ENCODE measurements around the gene DNAH6.
A peak's percentile ranks its signal among the peaks of the same experiment; 100 is the strongest.

Gene DNAH6

DNA sequence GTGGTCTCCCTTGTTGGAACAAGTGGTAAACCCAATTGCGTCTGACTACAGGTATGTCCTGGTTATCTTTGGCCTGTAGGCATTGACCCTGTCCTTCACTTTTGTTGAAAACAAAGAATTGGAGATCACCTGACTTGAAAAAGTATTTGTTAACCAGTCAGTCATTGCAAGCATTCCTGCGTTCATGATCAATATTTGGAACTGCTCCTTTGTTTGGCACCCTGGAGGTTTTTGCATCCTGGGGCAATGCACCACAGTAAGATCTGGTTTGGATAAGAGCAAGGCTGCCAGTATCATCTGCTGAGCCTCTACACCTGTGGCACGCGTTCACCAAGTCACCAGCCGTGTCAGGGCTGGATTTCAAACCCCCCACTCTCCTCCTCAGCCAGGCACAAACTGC is 115.7 kb downstream of the DNAH6 start:
- no peak for DNase-seq

DNA sequence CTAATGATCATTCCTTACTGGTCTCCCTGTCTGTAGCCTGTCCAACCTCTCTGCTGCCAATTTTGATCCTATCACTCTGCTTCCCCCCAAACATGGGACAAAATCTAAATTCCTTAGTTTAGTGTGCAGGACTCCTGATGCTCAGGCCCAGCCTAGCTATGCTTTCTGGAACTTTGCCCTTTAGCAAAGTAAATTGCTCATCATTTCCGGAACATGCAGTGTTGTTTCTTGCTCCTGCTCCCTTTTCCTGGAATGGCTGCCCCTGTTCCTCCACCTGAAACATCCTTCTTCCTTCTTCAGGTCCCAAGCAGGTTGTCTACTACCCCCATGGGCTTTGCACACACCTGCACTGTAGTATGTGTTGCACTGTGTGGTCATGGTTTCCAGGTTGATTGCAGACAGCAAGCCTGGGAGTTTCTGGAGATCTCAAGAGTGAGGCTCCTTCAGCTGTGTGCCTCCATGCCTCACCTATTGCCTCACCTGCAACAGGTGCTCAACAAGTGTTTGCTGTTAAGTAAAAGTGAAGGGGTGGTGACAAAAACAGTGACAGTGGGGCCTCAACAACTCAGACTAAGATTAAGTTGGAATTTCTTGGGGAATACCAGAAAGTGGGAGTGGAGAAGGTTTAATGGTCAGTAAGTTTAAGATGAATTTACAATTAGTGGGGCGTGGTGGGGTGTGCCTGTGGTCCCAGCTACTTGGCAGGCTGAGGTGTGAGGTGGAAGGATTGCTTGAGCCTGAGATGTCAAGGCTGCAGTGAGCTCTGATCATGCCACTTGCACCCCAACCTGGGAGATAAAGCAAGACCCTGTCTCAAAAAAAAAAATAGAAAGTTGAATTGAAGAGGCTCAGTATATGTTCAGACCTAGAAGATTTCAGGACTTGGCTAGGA is 120.0 kb downstream of the DNAH6 start:
- DNase-seq: no peak

DNA sequence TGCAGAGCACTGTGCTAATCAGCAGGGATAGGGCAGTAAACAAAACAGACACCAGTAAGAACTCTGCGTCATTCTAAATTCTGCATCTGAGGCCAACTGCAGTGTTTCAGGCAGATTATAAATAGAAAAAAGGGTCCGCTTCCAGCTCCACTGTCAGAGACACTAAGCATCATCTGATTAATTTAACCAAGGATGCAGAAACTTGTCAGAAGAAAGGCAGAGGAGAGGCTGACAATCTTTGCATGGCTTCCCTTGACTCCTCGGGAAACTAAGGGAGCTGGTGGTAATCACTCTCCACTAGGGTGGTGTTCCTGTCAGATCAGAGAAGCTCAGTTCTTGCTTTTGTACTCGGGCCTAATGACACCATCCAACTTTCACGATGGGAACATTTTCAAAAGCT is 123.5 kb downstream of the DNAH6 start:
- DNase-seq: no peak

DNA sequence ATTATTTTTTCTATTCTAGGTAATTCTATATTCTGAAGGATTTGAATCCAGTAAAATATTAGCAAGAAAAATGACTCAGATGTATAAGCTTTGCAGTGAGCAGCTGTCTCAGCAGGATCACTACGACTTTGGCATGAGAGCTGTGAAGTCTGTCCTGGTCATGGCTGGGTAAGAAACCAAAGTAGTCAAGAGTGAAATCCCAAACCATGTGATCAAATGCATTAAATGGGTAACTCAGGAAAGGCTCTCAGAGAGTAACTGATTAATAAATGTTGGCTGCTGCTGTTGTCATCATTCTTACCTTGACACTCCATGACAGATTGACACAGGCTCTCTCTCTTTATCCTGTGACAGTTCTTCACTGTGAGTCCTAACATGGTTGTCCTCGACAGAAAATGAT is 124.1 kb downstream of the DNAH6 start:
- no peak for DNase-seq

DNA sequence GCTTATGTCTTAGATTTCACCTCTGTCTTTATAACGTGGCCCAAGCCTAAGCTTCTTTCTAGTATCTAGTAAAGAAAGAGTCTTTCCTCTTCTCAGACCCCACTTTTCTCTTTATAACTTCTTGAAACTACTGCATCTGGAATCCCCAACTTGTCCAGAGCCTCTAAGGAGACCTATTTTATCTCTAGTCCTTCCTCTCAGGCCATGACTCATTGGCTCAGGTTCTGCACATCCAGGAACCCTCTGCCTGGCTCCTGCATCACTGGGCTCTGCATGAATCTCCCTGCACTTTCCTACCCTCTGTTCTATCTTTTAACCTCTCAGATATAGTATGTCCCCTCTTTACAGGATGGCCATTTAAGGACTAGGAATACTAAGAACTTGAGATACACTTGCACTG is 124.7 kb downstream of the DNAH6 start:
- DNase-seq: no peak

DNA sequence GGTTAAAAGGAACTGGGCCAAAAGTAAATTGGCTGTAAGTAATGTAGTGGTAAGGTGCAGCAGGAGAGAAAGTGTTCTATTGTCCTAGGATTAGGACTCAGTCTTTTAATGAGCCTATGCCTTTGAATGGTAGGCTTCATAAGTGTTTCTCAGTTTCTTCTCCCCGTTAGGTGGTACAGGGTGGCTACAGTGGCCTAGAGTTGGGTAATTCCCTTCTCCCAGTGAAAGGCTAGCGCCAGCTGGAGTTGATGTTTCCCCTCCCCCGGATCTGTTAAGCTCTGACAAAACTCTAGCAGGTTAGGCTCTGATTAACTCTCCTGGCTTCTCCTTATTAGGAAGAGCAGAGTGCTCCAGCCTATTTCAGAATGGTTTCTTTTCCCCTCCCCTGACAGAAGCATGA is 127.7 kb downstream of the DNAH6 start:
- DNase-seq: no peak

DNA sequence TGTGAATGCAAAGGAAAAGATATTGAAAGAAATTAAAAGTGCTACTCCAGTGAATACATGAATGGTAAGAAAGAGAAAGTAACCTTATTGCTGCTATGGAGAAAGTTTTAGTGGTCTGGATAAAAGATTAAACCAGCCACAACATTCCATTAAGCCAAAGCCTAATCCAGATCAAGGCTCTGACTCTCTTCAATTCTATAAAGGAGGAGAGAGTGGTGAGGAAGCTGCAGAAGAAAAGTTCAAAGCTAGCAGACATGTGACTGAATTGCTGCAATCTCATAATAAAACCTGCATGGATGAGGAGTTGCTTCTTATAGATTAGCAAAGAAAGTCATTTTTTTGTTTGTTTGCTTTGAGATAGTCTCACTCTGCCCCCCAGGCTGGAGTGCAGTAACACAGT is 130.2 kb downstream of the DNAH6 start:
- DNase-seq: no peak

DNA sequence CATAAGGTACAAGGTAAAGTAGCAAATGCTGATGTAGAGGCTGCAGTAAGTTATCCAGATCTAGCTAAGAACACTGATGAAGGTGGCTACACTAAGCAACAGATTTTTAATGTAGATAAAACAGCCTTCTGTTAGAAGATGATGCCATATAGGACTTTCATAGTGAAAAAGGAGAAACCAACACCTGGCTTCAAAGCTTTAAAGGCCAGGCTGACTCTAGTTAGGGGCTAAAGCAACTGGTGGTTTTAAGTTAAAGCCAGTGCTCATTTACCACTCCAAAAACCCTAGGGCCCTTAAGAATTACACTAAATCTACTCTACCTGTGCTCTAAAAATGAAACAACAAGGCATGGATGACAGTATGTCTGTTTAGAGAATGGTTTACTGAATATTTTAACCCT is 131.0 kb downstream of the DNAH6 start:
- DNase-seq: no peak

DNA sequence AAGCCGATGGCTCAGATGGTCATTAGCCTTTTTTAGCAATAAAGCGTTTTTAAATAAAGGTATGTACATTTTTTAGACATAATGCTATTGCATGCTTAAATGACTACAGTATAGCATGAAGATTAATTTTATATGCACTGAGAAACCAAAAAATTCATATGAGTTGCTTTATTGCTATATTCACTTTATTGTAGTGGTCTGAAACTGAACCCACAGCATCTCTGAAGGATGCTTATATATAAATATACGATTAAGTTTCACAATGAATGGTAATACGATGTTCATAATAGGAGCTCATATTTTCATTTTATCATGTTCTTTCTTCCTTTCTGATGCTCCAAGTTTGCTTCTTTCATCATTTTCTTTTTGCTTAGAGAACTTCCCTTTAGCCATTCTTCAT is 132.8 kb downstream of the DNAH6 start:
- no peak for DNase-seq

DNA sequence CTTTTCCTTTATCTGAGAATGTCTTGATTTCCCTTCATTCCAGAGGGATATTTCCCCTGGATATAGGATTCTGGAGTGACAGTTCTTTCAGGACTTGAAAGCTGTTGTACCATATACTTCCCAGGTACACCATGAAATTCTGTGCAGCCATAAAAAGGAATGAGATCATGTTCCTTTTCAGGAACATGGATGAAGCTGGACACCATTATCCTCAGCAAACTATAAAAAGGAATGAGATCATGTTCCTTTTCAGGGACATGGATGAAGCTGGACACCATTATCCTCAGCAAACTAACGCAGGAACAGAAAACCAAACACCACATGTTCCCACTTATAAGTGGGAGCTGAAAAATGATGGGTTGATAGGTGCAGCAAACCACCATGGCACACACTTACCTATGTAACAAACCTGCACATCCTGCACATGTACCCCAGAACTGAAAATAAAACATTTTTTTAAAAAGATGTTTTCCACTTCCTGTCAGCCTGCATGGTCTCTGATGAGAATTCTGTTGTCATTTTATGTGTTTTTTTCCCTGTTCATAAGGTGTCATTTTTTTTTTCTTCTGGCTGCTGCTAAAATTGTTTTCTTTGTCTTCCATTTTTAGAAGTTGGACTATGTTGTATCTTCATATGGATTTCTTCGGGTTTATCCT is 133.3 kb downstream of the DNAH6 start:
- DNase-seq: no peak

DNA sequence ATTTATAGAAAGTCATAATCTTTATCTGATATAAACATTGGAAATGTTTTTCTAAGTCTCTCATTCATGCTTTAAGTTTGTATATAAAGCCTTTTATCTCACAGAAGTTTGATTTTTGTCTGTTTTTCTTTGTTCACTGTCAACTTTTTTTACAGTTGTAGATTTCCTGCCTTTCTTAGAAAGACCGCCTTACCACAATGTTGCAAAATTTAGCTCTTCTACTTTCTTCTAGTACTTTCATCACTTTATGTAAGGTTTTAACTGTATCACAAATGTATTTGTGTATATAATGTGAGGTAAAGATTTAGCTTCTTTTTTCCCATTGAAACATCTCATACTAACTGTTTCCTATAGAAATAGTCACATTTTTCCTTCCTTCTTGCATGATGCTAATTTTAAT is 136.1 kb downstream of the DNAH6 start:
- DNase-seq: no peak

DNA sequence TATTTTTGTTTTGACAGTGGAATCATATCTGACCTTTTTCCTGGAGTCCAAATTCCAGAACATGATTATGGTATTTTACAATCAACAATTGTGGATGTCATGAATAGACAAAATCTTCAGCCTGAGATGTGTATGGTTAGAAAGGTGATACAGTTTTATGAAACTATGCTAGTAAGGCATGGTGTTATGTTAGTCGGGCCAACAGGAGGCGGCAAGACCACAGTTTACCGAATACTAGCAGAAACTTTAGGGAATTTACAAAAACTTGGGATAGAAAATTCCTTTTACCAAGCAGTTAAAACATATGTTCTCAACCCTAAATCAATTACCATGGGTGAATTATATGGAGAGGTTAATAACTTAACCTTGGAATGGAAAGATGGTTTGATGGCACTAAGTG is 137.0 kb downstream of the DNAH6 start:
- DNase-seq: no peak

DNA sequence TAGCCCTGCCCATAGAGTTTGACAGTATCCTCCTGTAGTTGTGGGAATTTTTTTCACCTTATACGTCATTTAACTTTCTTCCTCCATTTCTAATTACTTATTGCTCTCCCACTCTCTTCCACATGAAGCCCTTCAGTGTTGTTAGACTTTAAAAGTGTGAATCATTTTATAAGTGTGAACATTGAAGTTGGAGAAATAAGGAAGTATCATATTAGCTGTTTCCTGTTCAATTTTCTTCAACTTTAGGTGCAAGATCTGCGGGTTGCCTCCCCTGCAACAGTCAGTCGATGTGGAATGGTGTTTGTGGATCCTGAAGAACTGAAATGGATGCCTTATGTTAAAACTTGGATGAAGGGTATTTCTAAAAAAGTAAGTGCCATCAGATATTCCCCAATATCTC is 138.1 kb downstream of the DNAH6 start:
- DNase-seq: no peak

DNA sequence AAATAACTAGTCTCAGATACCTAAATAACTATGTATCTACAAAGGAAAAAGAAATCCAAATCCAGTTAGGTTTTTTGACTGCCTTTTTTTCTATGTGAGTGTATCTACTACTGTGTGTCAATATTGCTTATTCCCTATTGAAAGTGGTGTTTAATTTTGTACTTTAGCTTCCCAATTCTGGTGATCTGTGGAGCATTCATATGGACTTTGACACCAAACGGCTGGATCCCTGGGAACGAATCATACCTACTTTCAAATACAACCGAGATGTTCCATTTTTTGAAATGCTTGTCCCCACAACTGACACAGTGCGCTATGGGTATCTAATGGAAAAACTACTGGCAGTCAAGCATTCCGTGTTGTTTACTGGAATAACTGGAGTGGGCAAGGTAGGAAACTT is 152.8 kb downstream of the DNAH6 start:
- DNase-seq: no peak

DNA sequence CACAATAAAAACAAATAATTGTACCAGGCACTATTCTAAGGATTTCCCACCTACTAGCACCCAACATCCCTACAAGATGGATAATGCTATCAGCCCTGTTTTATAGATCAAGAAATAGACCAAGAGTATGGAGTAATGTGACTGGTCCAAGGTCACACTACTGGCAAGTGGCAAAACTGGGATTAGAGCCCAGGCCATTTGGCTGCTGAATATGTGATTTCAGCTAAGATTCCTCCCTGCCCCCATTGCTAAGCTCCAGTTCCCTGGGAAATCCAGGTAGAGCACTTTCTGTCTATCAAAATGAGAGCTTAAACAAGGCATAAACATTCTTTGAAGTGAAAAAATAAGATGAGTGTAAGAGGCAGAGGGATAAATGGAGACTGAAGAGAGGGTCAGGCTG is 157.8 kb downstream of the DNAH6 start:
- DNase-seq: no peak

DNA sequence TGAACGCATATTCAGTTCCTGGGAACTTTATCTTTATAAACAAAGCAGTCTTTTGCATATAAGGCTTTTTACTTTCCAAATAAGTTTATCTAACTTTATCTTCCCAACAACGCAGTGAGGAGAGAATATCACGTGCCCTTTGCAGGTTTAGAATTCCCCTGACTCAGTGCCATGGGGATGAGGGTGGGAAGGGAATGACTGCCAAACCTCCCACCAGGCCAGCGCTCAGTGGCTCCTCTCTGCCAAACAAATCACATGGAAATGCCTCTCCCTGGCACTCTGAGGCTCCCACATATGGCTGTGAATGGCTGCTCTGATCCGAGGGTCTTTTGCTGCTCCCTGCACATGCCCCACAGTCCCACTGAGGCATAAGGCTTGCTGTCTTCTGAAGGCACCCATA is 158.3 kb downstream of the DNAH6 start:
- no peak for DNase-seq

DNA sequence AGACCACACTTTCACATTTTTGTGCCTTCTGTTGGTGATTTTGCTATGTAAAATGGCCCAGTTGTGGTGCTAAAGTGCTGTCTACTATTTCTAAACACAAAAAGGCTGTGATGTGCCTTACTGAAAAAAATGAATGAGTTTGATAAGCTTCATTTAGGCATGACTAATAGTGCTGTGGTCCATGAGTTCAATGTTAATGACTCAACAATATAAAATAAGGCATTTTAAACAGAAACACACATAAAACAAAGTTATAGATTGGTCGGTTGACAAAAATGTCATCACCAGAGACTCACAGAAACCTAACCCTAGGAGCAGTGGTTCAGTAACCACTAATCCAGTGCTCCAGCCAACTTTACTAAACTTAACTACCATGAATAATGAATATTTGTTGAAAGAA is 160.0 kb downstream of the DNAH6 start:
- DNase-seq: no peak

DNA sequence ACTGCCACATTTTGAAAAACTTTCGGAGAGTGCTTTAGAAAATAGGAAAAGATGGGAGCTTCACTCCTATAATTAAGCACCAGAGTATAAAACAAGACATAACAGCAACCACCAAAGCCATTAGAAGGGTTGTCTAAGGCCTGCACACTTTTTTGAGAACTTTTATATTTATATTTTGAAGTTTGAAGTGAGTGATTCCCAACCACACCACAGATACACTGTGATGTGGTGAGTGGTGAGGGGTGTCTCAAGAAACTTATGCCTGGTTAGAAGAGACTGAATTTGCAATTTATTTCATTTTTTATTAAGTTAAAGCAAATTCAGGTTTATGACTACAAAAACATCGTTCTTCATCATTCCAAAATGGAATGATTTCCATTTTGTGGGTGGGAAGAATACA is 161.9 kb downstream of the DNAH6 start:
- DNase-seq: no peak

DNA sequence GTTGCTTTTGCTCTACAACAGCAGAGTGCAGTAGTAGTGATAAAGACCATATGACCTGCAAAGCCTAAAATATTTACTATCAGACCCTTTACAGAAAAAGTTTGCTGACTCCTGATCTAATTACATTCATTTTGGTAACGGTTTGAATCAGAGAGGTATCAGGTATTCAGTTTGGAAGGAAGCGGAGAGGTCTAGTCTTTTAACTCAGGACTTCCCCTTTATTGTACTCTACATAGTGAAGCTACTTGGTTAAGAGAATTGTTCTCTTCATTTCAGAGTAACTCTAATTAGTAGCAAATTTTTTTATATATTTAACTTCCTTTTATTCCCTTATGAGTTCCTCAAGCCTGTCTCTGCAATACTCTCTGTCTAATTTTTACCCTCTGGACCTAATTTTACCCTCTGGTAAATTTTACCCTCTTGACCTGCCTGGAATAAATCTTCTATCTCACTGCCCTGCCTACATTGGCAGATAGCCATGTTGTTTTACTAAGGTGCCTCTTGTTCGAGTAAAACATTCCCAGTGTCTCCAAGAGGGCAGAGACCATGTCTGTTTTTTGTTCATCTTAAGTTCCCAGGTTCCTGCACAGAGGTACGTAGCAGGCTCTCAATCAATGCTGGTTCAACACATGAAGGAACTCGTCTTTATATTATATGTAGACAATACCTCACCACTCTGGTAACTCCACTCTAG is 170.6 kb downstream of the DNAH6 start:
- DNase-seq: no peak

DNA sequence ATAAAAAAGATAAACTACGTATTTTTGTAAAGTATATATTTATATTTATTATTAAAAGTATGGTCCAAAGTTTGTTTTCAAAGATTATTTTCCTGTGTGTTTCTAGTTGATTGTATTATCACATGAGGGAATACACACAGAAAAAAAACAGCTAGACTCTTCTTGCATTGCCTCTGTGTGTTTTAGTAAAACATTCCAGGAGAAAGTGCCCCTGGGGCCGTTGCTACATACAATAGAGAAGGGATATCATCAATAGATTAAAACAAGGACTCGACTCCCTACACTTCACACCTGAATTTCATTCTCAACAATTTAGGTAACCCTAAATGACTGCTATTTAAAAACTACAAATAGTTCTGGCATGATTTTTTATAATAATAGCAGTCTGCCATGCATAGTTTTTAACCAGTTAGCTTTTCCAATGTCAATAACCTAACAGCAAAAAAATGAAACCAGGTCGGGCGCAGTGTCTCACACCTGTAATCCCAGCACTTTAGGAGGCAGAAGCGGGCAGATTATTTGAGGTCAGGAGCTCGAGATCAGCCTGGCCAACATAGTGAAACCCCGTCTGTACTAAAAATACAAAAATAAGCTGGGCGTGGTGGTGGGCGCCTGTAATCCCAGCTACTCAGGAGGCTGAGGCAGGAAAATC is 171.3 kb downstream of the DNAH6 start:
- DNase-seq: no peak

DNA sequence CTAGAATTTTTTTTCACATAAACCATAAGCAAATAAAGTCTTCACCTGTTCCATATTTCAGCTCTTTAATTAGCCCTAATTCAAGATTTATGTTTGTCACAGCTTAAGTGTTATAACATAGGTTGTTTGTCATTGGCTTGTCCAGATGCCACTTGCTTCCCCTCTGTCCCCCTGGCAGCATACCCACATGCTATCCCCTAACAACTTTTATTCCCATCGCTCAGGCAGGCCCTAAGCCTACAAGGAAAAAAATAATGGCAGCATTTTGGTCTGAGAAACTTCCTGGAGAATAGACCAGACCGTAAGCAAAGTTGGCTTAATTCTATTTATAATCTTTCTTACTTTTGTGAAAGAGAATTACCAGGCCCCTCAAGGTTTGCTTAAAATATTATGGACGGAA is 173.9 kb downstream of the DNAH6 start:
- DNase-seq: no peak

DNA sequence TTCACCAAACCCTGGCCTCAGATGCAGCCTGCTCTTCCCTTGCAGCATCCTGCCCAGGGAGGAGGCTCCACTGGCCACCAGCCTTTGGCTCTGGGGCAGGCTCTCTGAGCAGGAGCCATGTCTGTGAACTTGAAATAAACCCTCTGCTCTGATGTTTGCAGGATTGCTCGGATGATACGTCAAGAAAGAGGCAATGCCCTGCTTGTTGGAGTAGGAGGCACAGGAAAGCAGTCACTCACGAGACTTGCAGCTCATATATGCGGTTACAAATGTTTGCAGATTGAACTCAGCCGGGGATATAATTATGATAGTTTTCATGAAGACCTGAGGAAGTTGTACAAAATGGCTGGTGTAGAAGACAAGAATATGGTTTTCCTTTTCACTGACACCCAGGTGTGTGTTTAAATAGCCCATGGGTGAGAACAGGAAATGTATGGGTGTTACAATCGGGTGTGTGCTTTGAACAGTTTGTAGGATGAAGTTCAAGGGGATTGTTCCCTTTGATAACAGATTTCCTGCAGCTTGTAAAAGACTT is 177.9 kb downstream of the DNAH6 start:
- peak; percentile 64 for DNase-seq

DNA sequence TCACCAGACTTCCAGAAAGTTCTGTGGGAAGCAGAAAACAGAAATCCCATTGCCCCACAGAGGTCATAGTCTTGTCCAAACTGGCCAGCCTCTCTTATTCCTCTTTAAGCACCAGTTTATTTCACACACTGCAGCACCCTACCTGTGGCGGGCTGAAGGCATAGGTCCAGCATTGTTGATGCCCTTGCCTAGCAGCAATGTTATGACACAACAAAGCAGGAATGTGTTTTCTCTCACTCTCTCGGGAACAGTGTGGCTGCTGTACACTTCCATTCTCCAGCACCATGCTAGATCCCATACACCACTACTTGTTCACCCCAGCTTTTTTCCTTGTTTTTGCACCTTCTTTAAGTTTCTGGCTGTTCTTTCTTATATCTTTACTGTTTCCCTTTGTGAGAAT is 181.6 kb downstream of the DNAH6 start:
- DNase-seq: no peak

Measured in activated effector memory CD4-positive, alpha-beta T cell treated with anti-CD3 and anti-CD28 coated beads, Interleukin-2, amount 50 U/mL, for 16 hours (primary cell).